ENCODE results near the gene MLYCD.

Gene MLYCD

GRCh38 chr16:83899272-83899897 is 470 bp downstream of the MLYCD start:
- Histone ChIP-seq H3K9me3 (ENCODE audit: control insufficient read depth in 2 of 2, low read length in 2 of 2) (no peaks in the 10 kb centered on the region), H3K4me3 (ENCODE audit: low read length in 2 of 2) (peak overlapping the region; percentile 51 to 87), H3K36me3 (ENCODE audit: control insufficient read depth in 2 of 2, insufficient read depth in 2 of 2, low read length in 2 of 2) (no peaks in the 10 kb centered on the region), H3K27me3 (ENCODE audit: control insufficient read depth in 1 of 2, insufficient read depth in 2 of 2, low read length in 2 of 2) (no peaks in the 10 kb centered on the region), H3K9ac (ENCODE audit: low read length in 2 of 2) (peak overlapping the region; percentile 75 to 85), H3K4me1 (ENCODE audit: control insufficient read depth, insufficient read depth, low read length) (peaks cover 26% of the 10 kb centered on the region), H3K27ac (ENCODE audit: low read length) (peak overlapping the region; percentile 84)

GRCh38 chr16:83899978-83900377 is 1.1 kb downstream of the MLYCD start:
- peaks cover 26% of the 10 kb centered on the region for H3K4me1 ChIP-seq (ENCODE audit: control insufficient read depth, insufficient read depth, low read length)
- H3K4me3 ChIP-seq (ENCODE audit: low read length in 2 of 2), result peak overlapping the region; percentile 51 to 87
- H3K9ac ChIP-seq (ENCODE audit: low read length in 2 of 2), result peak overlapping the region; percentile 75 to 85
- H3K27ac ChIP-seq (ENCODE audit: low read length), result peak overlapping the region; percentile 84
- no peaks in the 10 kb centered on the region for H3K36me3 ChIP-seq (ENCODE audit: control insufficient read depth in 2 of 2, insufficient read depth in 2 of 2, low read length in 2 of 2)
- no peaks in the 10 kb centered on the region for H3K9me3 ChIP-seq (ENCODE audit: control insufficient read depth in 2 of 2, low read length in 2 of 2)
- H3K27me3 ChIP-seq (ENCODE audit: control insufficient read depth in 1 of 2, insufficient read depth in 2 of 2, low read length in 2 of 2), result no peaks in the 10 kb centered on the region

- Histone ChIP-seq H3K27me3 (ENCODE audit: control insufficient read depth in 1 of 2, insufficient read depth in 2 of 2, low read length in 2 of 2) (no peaks in the 10 kb centered on the region), H3K36me3 (ENCODE audit: control insufficient read depth in 2 of 2, insufficient read depth in 2 of 2, low read length in 2 of 2) (no peaks in the 10 kb centered on the region), H3K9me3 (ENCODE audit: control insufficient read depth in 2 of 2, low read length in 2 of 2) (no peaks in the 10 kb centered on the region), H3K4me1 (ENCODE audit: control insufficient read depth, insufficient read depth, low read length) (peaks cover 26% of the 10 kb centered on the region), H3K27ac (ENCODE audit: low read length) (no peak overlapping the region), H3K9ac (ENCODE audit: low read length in 2 of 2) (no peak overlapping the region), H3K4me3 (ENCODE audit: low read length in 2 of 2) (no peak overlapping the region)
These were observed 1.7 kb downstream of the MLYCD start for GRCh38 chr16:83900571-83900970.

- Histone ChIP-seq H3K36me3 (ENCODE audit: control insufficient read depth in 2 of 2, insufficient read depth in 2 of 2, low read length in 2 of 2) (no peaks in the 10 kb centered on the region), H3K4me3 (ENCODE audit: low read length in 2 of 2) (no peak overlapping the region), H3K27ac (ENCODE audit: low read length) (no peak overlapping the region), H3K9ac (ENCODE audit: low read length in 2 of 2) (no peak overlapping the region), H3K27me3 (ENCODE audit: control insufficient read depth in 1 of 2, insufficient read depth in 2 of 2, low read length in 2 of 2) (no peaks in the 10 kb centered on the region), H3K9me3 (ENCODE audit: control insufficient read depth in 2 of 2, low read length in 2 of 2) (no peaks in the 10 kb centered on the region), H3K4me1 (ENCODE audit: control insufficient read depth, insufficient read depth, low read length) (peaks cover 26% of the 10 kb centered on the region)
These were observed 2.2 kb downstream of the MLYCD start for GRCh38 chr16:83901101-83901500.

GRCh38 chr16:83903751-83904150 is 4.8 kb downstream of the MLYCD start:
- Histone ChIP-seq H3K27ac (ENCODE audit: low read length) (peak overlapping the region; percentile 66), H3K9me3 (ENCODE audit: control insufficient read depth in 2 of 2, low read length in 2 of 2) (no peaks in the 10 kb centered on the region), H3K36me3 (ENCODE audit: control insufficient read depth in 2 of 2, insufficient read depth in 2 of 2, low read length in 2 of 2) (peaks cover 0 to 15% of the 10 kb centered on the region in 2 donors), H3K4me3 (ENCODE audit: low read length in 2 of 2) (no peak overlapping the region), H3K27me3 (ENCODE audit: control insufficient read depth in 1 of 2, insufficient read depth in 2 of 2, low read length in 2 of 2) (no peaks in the 10 kb centered on the region), H3K9ac (ENCODE audit: low read length in 2 of 2) (peak overlapping the region; percentile 10 to 42), H3K4me1 (ENCODE audit: control insufficient read depth, insufficient read depth, low read length) (peaks cover 26% of the 10 kb centered on the region)

- peaks cover 4% of the 10 kb centered on the region for H3K4me1 ChIP-seq (ENCODE audit: control insufficient read depth, insufficient read depth, low read length)
- no peak overlapping the region for H3K9ac ChIP-seq (ENCODE audit: low read length in 2 of 2)
- no peak overlapping the region for H3K27ac ChIP-seq (ENCODE audit: low read length)
- no peak overlapping the region for H3K4me3 ChIP-seq (ENCODE audit: low read length in 2 of 2)
- no peaks in the 10 kb centered on the region for H3K9me3 ChIP-seq (ENCODE audit: control insufficient read depth in 2 of 2, low read length in 2 of 2)
- H3K36me3 ChIP-seq (ENCODE audit: control insufficient read depth in 2 of 2, insufficient read depth in 2 of 2, low read length in 2 of 2), result peaks cover 6 to 28% of the 10 kb centered on the region in 2 donors
- no peaks in the 10 kb centered on the region for H3K27me3 ChIP-seq (ENCODE audit: control insufficient read depth in 1 of 2, insufficient read depth in 2 of 2, low read length in 2 of 2)
These were observed 7.8 kb downstream of the MLYCD start for GRCh38 chr16:83906683-83907082.

- peaks cover 10 to 32% of the 10 kb centered on the region in 2 donors for H3K36me3 ChIP-seq (ENCODE audit: control insufficient read depth in 2 of 2, insufficient read depth in 2 of 2, low read length in 2 of 2)
- H3K4me3 ChIP-seq (ENCODE audit: low read length in 2 of 2), result no peak overlapping the region
- no peak overlapping the region for H3K27ac ChIP-seq (ENCODE audit: low read length)
- H3K9me3 ChIP-seq (ENCODE audit: control insufficient read depth in 2 of 2, low read length in 2 of 2), result no peaks in the 10 kb centered on the region
- H3K9ac ChIP-seq (ENCODE audit: low read length in 2 of 2), result no peak overlapping the region
- H3K27me3 ChIP-seq (ENCODE audit: control insufficient read depth in 1 of 2, insufficient read depth in 2 of 2, low read length in 2 of 2), result no peaks in the 10 kb centered on the region
- peaks cover 3% of the 10 kb centered on the region for H3K4me1 ChIP-seq (ENCODE audit: control insufficient read depth, insufficient read depth, low read length)
These were observed 8.2 kb downstream of the MLYCD start for GRCh38 chr16:83907111-83907510.

- Histone ChIP-seq H3K36me3 (ENCODE audit: control insufficient read depth in 2 of 2, insufficient read depth in 2 of 2, low read length in 2 of 2) (peaks cover 16 to 39% of the 10 kb centered on the region in 2 donors), H3K9me3 (ENCODE audit: control insufficient read depth in 2 of 2, low read length in 2 of 2) (no peaks in the 10 kb centered on the region), H3K9ac (ENCODE audit: low read length in 2 of 2) (no peak overlapping the region), H3K4me3 (ENCODE audit: low read length in 2 of 2) (no peak overlapping the region), H3K4me1 (ENCODE audit: control insufficient read depth, insufficient read depth, low read length) (peaks cover 3% of the 10 kb centered on the region), H3K27ac (ENCODE audit: low read length) (no peak overlapping the region), H3K27me3 (ENCODE audit: control insufficient read depth in 1 of 2, insufficient read depth in 2 of 2, low read length in 2 of 2) (no peaks in the 10 kb centered on the region)
These were observed 8.8 kb downstream of the MLYCD start for GRCh38 chr16:83907631-83908250.

- no peak overlapping the region for H3K9ac ChIP-seq (ENCODE audit: low read length in 2 of 2)
- no peaks in the 10 kb centered on the region for H3K9me3 ChIP-seq (ENCODE audit: control insufficient read depth in 2 of 2, low read length in 2 of 2)
- H3K4me3 ChIP-seq (ENCODE audit: low read length in 2 of 2), result no peak overlapping the region
- H3K36me3 ChIP-seq (ENCODE audit: control insufficient read depth in 2 of 2, insufficient read depth in 2 of 2, low read length in 2 of 2), result peaks cover 23 to 45% of the 10 kb centered on the region in 2 donors
- H3K4me1 ChIP-seq (ENCODE audit: control insufficient read depth, insufficient read depth, low read length), result no peaks in the 10 kb centered on the region
- no peak overlapping the region for H3K27ac ChIP-seq (ENCODE audit: low read length)
- H3K27me3 ChIP-seq (ENCODE audit: control insufficient read depth in 1 of 2, insufficient read depth in 2 of 2, low read length in 2 of 2), result no peaks in the 10 kb centered on the region
These were observed 9.9 kb downstream of the MLYCD start for GRCh38 chr16:83908798-83909197.

- H3K27ac ChIP-seq (ENCODE audit: low read length), result no peak overlapping the region
- H3K27me3 ChIP-seq (ENCODE audit: control insufficient read depth in 1 of 2, insufficient read depth in 2 of 2, low read length in 2 of 2), result no peaks in the 10 kb centered on the region
- no peaks in the 10 kb centered on the region for H3K9me3 ChIP-seq (ENCODE audit: control insufficient read depth in 2 of 2, low read length in 2 of 2)
- H3K4me1 ChIP-seq (ENCODE audit: control insufficient read depth, insufficient read depth, low read length), result no peaks in the 10 kb centered on the region
- peaks cover 44 to 64% of the 10 kb centered on the region in 2 donors for H3K36me3 ChIP-seq (ENCODE audit: control insufficient read depth in 2 of 2, insufficient read depth in 2 of 2, low read length in 2 of 2)
- no peak overlapping the region for H3K9ac ChIP-seq (ENCODE audit: low read length in 2 of 2)
- no peak overlapping the region for H3K4me3 ChIP-seq (ENCODE audit: low read length in 2 of 2)
These were observed 12.4 kb downstream of the MLYCD start for GRCh38 chr16:83911290-83911689.
